Common myeloid progenitor, CD34-positive (primary cell): ENCODE data around the gene GATAD2A.

ENCODE experiments used
- CTCF ChIA-PET: fragments of 350-600 bp; sonication (Branson Sonifier 250); formaldehyde crosslinking; loops from one replicate; lab custom pipeline; 2021; ENCODE audit warnings: antibody characterized with exemption; lab: Charles Lee
- POLR2A ChIA-PET: fragments of 350-600 bp; sonication (Branson Sonifier 250); formaldehyde crosslinking; loops from one replicate; lab custom pipeline; 2021; ENCODE audit warnings: antibody characterized with exemption; lab: Charles Lee
- DNase-seq, 3 donors: peaks; one replicate each; pipeline versions ENCODE4 v3.0.0 to v3.0.0-alpha.2; 2013
- H3K27ac ChIP-seq, 2 experiments: 1 replicate in 1 of 2; 2 replicates in 1 of 2; pipeline ENCODE4 v1.7.0; 2013; ENCODE audit warnings: inconsistent platforms in 2 of 2, low read length in 2 of 2, mild to moderate bottlenecking in 2 of 2, low read depth in 1 of 2, moderate library complexity in 1 of 2; ENCODE audit not compliant: severe bottlenecking in 2 of 2, insufficient read depth in 1 of 2, poor library complexity in 1 of 2
- H3K27me3 ChIP-seq, 5 experiments: replicated peaks in 2 of 5; 1 replicate in 3 of 5; 2 replicates in 2 of 5; pipeline versions ENCODE4 v1.6.1 to v1.7.0; 2013; ENCODE audit warnings: low read length in 4 of 5, mild to moderate bottlenecking in 2 of 5, moderate library complexity in 2 of 5, inconsistent platforms in 1 of 5; ENCODE audit not compliant: insufficient read depth in 5 of 5, control insufficient read depth in 4 of 5
- H3K36me3 ChIP-seq, 4 experiments: 1 replicate in 2 of 4; 2 replicates in 2 of 4; pipeline versions ENCODE4 v1.6.1 to v1.7.0; 2013; ENCODE audit warnings: low read length in 3 of 4, control low read depth in 1 of 4, mild to moderate bottlenecking in 1 of 4; ENCODE audit not compliant: control insufficient read depth in 4 of 4, insufficient read depth in 4 of 4
- H3K4me1 ChIP-seq, 4 experiments: 1 replicate in 3 of 4; 2 replicates in 1 of 4; pipeline versions ENCODE4 v1.6.1 to v1.7.1; 2013; ENCODE audit warnings: low read length in 3 of 4, mild to moderate bottlenecking in 3 of 4, control low read depth in 1 of 4, inconsistent platforms in 1 of 4, moderate library complexity in 1 of 4; ENCODE audit not compliant: control insufficient read depth in 4 of 4, insufficient read depth in 4 of 4; ENCODE audit errors: control extremely low read depth in 1 of 4
- H3K4me3 ChIP-seq, 7 experiments: 1 replicate in 4 of 7; 2 replicates in 3 of 7; pipeline versions ENCODE4 v1.5.1 to v1.7.0; 2013; ENCODE audit warnings: mild to moderate bottlenecking in 7 of 7, low read length in 6 of 7, moderate library complexity in 6 of 7, inconsistent platforms in 2 of 7, low read depth in 2 of 7, control low read depth in 1 of 7; ENCODE audit not compliant: insufficient read depth in 4 of 7, control insufficient read depth in 1 of 7; ENCODE audit errors: extremely low read depth in 1 of 7
- H3K9me3 ChIP-seq, 5 experiments: 1 replicate in 4 of 5; 2 replicates in 1 of 5; pipeline versions ENCODE4 v1.6.1 to v1.7.1; 2013; ENCODE audit warnings: low read length in 4 of 5, mild to moderate bottlenecking in 2 of 5, inconsistent platforms in 1 of 5, low read depth in 1 of 5, moderate library complexity in 1 of 5; ENCODE audit not compliant: control insufficient read depth in 4 of 5, insufficient read depth in 2 of 5; ENCODE audit errors: control extremely low read depth in 1 of 5
- WGBS: methylation state at CpG from one replicate; pipeline ENCODE4 v1.1.5; 2013; ENCODE audit not compliant: insufficient coverage; 5-methylcytosine and 5-hydroxymethylcytosine counted together

Gene GATAD2A

DNA sequence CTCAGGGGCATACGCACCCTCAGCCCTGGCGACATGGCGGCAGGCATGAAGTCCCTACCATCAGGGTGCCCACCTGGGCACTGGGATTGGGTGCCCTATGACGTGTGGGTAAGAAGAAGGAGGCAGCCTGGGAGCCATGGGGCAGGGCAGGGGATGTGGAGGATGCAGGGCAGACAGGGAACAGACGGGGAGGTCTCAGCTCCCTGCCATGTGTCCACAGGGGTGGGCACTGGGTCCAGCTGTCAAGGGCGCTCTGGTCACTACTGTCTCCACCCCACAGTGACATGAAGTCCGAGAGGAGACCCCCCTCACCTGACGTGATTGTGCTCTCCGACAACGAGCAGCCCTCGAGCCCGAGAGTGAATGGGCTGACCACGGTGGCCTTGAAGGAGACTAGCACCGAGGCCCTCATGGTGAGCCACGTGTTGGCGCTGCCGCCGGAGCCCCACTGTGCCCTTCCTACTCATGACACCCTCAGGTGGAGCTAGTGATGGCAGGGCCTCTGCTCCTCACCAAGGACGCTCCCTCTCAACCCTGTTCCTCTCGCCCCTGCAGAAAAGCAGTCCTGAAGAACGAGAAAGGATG lies 86.6 kb downstream of the GATAD2A start:
- ChIA-PET CTCF (interaction anchor here (1.3 to 9.8 kb wide), 5 partner anchors 20 to 127 kb away, joined by 3 to 174 read pairs (median 5); no protein-coding TSS in a partner anchor), POLR2A (no interaction called here)
- Histone ChIP-seq H3K27ac (no peak overlapping the region), H3K27me3 (no peaks in the 10 kb centered on the region), H3K9me3 (no peaks in the 10 kb centered on the region), H3K4me1 (peaks cover 4 to 33% (median 29%) of the 10 kb centered on the region in 4 experiments), H3K36me3 (peaks cover 10 to 55% (median 50%) of the 10 kb centered on the region in 4 experiments), H3K4me3 (no peak overlapping the region)
- WGBS: 95% methylated on average over 19 of the region's 21 CpGs
- DNase-seq: no peak

DNA sequence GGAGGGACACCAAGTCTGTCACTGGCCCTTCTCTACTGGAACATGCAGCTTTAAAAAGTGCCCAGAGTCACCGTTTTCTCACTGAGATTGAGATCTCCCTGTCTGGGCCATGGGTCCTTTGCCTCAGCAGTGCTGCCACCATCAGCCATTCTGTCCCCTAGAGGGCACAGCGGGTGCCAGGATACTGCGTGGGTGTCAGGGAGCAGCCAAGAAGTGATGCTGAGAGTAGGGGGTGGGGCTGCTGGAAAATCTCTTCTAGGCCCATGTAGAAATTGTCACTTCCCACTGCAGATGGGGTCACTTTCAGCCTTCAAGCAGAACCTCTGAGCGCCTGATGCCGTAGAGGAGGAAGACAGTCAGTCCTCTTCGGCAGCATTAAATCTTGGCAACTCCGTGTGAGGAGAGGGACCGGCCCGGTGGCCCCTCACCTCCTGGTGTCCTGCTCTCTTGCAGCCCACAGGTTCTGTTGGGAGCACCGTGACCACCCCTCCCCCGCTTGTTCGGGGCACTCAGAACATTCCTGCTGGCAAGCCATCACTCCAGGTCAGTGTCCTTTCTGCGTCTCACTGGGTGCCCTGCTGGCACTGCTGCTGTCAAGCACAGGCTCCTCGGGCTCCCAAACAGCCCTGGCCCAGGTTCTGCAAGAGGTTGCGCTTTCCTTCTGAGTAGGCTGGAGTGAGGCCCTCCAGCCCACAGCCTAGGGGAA lies 88.5 kb downstream of the GATAD2A start:
- CTCF ChIA-PET: interaction anchor here (0.8 to 9.8 kb wide), 3 partner anchors 11 to 129 kb away, joined by 4 to 174 read pairs (median 4); no protein-coding TSS in a partner anchor
- peaks cover 22 to 74% (median 62%) of the 10 kb centered on the region in 4 experiments for H3K36me3 ChIP-seq
- WGBS: 96% methylated on average over 14 of the region's 15 CpGs
- no peak for DNase-seq
- peaks cover 0 to 15% (median 13%) of the 10 kb centered on the region in 4 experiments for H3K4me1 ChIP-seq
- no peaks in the 10 kb centered on the region for H3K27me3 ChIP-seq
- no peak overlapping the region for H3K27ac ChIP-seq
- H3K4me3 ChIP-seq: no peak overlapping the region
- H3K9me3 ChIP-seq: no peaks in the 10 kb centered on the region
- POLR2A ChIA-PET: no interaction called here

DNA sequence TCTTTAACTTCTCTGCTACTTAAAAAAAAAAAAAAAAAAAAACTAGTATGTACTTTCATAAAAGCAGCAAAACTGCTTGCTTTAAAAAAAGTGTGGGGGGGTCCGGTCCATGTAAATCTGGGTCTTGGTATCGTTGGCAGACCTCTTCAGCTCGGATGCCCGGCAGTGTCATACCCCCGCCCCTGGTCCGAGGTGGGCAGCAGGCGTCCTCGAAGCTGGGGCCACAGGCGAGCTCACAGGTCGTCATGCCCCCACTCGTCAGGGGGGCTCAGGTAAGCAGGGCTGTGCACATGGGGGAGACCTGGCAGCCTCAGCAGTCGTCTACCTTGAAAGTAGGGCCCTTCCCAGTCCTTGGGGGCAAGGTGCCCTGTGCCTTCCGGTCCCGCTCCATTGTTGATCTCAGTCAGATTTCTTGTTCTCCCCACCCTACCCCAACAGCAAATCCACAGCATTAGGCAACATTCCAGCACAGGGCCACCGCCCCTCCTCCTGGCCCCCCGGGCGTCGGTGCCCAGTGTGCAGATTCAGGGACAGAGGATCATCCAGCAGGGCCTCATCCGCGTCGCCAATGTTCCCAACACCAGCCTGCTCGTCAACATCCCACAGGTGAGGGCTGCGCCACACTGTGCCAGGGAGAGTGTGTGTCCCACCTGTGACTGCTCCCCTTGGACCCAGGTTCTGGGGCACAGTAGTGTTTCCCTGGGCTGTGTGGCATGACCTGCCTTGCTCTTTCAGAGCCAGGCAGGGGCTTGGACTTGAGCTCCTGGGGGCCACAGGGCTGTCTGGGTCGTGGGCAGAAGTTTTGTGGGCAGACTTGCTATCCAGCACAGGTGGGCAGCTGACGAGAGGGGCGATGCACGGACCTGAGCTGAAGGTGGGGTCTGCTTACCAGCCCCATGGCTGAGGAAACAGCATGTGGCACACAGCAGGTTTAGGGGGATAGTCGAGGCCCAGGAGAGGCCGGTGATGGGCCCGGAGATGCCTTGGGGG lies 90.4 kb downstream of the GATAD2A start:
- 97% methylated on average over 28 of the region's 30 CpGs for WGBS
- no peaks in the 10 kb centered on the region for H3K4me1 ChIP-seq
- H3K9me3 ChIP-seq: no peaks in the 10 kb centered on the region
- CTCF ChIA-PET: no interaction called here
- H3K27me3 ChIP-seq: no peaks in the 10 kb centered on the region
- POLR2A ChIA-PET: no interaction called here
- H3K27ac ChIP-seq: no peak overlapping the region
- peaks cover 25 to 91% (median 74%) of the 10 kb centered on the region in 4 experiments for H3K36me3 ChIP-seq
- no peak for DNase-seq
- H3K4me3 ChIP-seq: no peak overlapping the region

DNA sequence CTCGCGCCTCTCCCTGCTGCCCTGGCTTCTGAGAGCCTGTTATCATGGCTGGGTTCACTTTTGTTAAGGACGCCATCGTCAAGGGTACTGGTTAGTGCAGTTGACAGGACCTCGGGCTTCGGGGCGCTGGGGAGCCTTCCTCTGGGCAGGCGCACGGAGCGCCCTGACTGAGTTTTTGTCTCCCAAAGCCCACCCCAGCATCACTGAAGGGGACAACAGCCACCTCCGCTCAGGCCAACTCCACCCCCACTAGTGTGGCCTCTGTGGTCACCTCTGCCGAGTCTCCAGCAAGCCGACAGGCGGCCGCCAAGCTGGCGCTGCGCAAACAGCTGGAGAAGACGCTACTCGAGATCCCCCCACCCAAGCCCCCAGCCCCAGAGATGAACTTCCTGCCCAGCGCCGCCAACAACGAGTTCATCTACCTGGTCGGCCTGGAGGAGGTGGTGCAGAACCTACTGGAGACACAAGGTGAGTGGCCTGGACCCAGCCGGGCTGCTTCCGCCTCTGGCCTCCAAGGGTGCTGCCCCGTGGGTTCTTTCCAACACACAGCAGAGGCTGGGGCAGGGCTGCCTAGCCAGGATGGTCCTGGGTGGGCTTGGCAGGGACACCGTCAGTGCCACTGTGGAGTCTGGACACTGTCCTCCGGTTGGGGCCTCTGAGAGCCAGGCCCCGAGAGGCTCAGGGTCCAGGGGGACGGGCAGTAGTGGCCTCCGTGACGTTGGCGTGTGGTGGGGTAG lies 92.9 kb downstream of the GATAD2A start:
- DNase-seq: no peak
- ChIA-PET POLR2A (no interaction called here), CTCF (no interaction called here)
- Histone ChIP-seq H3K4me3 (no peak overlapping the region), H3K27me3 (no peaks in the 10 kb centered on the region), H3K4me1 (no peaks in the 10 kb centered on the region), H3K36me3 (peaks cover 25 to 94% (median 77%) of the 10 kb centered on the region in 4 experiments), H3K27ac (no peak overlapping the region), H3K9me3 (no peaks in the 10 kb centered on the region)
- 98% methylated on average over 33 of the region's 33 CpGs for WGBS

DNA sequence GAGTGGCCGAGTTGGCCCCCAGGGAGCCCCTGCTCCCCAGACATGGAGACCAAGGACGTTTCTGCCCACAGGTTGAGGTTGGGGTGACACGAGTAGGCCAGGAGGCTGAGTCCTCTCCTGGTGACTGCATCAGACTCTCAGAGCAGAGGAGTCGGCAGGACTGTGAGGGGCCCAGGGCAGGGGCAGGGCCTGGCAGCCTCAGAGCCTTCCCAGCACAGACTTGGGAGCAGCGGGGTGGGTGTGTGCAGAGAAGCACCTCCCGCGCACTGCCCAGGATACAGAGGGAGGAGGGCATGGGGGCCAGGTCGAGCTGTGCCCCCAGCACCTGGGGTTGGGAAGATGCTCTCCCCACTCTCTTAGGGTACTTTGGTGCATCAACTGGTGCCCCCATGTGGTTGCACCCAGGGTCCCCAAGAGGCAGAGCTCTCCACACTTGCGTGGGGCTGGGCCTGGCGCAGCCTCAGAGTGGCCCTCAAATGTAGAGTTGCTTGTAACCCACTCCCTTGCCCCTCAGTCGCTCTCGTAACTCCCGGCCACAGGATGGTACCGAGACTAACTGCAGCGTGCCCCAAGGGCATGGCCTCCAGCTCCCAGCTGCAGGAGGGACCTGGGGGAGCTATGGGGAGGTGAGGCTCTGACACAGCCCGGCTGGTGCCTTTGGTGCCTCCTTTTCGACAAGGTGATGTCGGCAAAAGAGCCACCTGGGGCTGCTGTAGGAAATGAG lies 94.0 kb downstream of the GATAD2A start:
- DNase-seq: no peak
- H3K4me3 ChIP-seq: no peak overlapping the region
- H3K36me3 ChIP-seq: peaks cover 21 to 94% (median 78%) of the 10 kb centered on the region in 4 experiments
- no peaks in the 10 kb centered on the region for H3K4me1 ChIP-seq
- H3K27me3 ChIP-seq: no peaks in the 10 kb centered on the region
- CTCF ChIA-PET: interaction anchor here (0.8 to 1.0 kb wide), 2 partner anchors 9 to 16 kb away, joined by 3 read pairs; partner anchors contain the start of gene TSSK6
- H3K9me3 ChIP-seq: no peaks in the 10 kb centered on the region
- WGBS: 97% methylated on average over 13 of the region's 18 CpGs
- POLR2A ChIA-PET: no interaction called here
- no peak overlapping the region for H3K27ac ChIP-seq

DNA sequence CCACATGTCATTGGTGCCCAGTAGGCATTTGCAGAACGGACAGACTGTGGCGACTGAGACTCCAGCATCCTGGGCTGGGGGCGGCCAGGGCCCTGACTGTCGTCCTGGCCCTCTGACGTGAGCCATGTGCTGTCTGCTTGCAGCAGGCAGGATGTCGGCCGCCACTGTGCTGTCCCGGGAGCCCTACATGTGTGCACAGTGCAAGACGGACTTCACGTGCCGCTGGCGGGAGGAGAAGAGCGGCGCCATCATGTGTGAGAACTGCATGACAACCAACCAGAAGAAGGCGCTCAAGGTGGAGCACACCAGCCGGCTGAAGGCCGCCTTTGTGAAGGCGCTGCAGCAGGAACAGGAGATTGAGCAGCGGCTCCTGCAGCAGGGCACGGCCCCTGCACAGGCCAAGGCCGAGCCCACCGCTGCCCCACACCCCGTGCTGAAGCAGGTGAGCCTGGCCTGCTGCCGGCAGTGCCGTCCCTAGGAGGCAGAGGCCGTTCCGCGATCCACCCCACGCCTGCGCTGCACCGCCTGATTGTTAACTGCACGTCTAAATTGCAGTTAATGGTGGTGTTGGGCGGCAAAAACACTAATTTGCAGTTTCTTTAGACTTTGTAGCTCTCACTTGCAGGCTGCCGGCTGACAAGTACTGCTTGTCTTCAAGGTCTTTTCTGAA lies 95.6 kb downstream of the GATAD2A start:
- CTCF ChIA-PET: no interaction called here
- Histone ChIP-seq H3K27ac (no peak overlapping the region), H3K4me1 (no peaks in the 10 kb centered on the region), H3K9me3 (no peaks in the 10 kb centered on the region), H3K27me3 (no peaks in the 10 kb centered on the region), H3K36me3 (peaks cover 17 to 99% (median 75%) of the 10 kb centered on the region in 4 experiments), H3K4me3 (no peak overlapping the region)
- 96% methylated on average over 32 of the region's 34 CpGs for WGBS
- POLR2A ChIA-PET: no interaction called here
- DNase-seq: no peak
